HEK293 (cell line): Measurements from ENCODE around the gene ABCA1.

ENCODE experiments used
- PBX3 ChIP-seq: sonication (generic); formaldehyde crosslinking; IDR thresholded peaks from 2 replicates; pipeline ENCODE4 v1.8.1; 2022; ENCODE audit warnings: mild to moderate bottlenecking, moderate library complexity, missing genetic modification reagents
- SALL2 ChIP-seq: fragments of 450-650 bp; formaldehyde crosslinking; IDR thresholded peaks from 2 replicates; pipeline ENCODE4 v1.5.0; 2017; ENCODE audit warnings: missing biosample characterization, mild to moderate bottlenecking, missing genetic modification characterization, borderline replicate concordance
- SETDB1 ChIP-seq: IDR thresholded peaks from one replicate; pipeline ENCODE4 v1.6.1; 2017; ENCODE audit warnings: mild to moderate bottlenecking, low read length, moderate library complexity, mixed read lengths; ENCODE audit not compliant: insufficient read length
- SP2 ChIP-seq: fragments of 450-650 bp; formaldehyde crosslinking; IDR thresholded peaks from 2 replicates; pipeline ENCODE4 v1.5.1; 2016; ENCODE audit warnings: missing biosample characterization, missing genetic modification characterization
- YY1 ChIP-seq: fragments of 450-650 bp; formaldehyde crosslinking; IDR thresholded peaks from 2 replicates; pipeline ENCODE4 v1.5.1; 2018; ENCODE audit warnings: missing biosample characterization, missing genetic modification characterization
- ZFP41 ChIP-seq: fragments of 450-650 bp; formaldehyde crosslinking; IDR thresholded peaks from 2 replicates; pipeline ENCODE4 v1.5.1; 2016; ENCODE audit warnings: missing biosample characterization, missing genetic modification characterization, borderline replicate concordance
- ZNF121 ChIP-seq: fragments of 450-650 bp; formaldehyde crosslinking; IDR thresholded peaks from 2 replicates; pipeline ENCODE4 v1.5.1; 2016; ENCODE audit warnings: missing biosample characterization, missing genetic modification characterization
- ZNF362 ChIP-seq: fragments of 450-650 bp; formaldehyde crosslinking; IDR thresholded peaks from 2 replicates; pipeline ENCODE4 v1.5.1; 2016; ENCODE audit warnings: missing biosample characterization, missing genetic modification characterization
- ZNF473 ChIP-seq: fragments of 450-650 bp; formaldehyde crosslinking; IDR thresholded peaks from 2 replicates; pipeline ENCODE4 v1.5.1; 2017; ENCODE audit warnings: missing biosample characterization, missing genetic modification characterization
- TF ChIP-seq, protein P1 (sequence below): fragments of 450-650 bp; formaldehyde crosslinking; IDR thresholded peaks from 2 replicates; pipeline ENCODE4 v1.5.1; 2016; ENCODE audit warnings: missing biosample characterization, missing genetic modification characterization
- TF ChIP-seq, protein P2 (sequence below): fragments of 450-650 bp; formaldehyde crosslinking; IDR thresholded peaks from 2 replicates; pipeline ENCODE4 v1.5.1; 2016; ENCODE audit warnings: missing biosample characterization, missing genetic modification characterization

- TF ChIP-seq, protein P1, sequence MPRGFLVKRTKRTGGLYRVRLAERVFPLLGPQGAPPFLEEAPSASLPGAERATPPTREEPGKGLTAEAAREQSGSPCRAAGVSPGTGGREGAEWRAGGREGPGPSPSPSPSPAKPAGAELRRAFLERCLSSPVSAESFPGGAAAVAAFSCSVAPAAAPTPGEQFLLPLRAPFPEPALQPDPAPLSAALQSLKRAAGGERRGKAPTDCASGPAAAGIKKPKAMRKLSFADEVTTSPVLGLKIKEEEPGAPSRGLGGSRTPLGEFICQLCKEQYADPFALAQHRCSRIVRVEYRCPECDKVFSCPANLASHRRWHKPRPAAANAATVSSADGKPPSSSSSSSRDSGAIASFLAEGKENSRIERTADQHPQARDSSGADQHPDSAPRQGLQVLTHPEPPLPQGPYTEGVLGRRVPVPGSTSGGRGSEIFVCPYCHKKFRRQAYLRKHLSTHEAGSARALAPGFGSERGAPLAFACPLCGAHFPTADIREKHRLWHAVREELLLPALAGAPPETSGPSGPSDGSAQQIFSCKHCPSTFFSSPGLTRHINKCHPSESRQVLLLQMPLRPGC (tag by site-specific recombination), result no peak
- no peak for TF ChIP-seq SALL2 (tag by site-specific recombination)
- no peak for TF ChIP-seq YY1 (tag by site-specific recombination)
- TF ChIP-seq ZFP41, result no peak
- TF ChIP-seq, protein P2, sequence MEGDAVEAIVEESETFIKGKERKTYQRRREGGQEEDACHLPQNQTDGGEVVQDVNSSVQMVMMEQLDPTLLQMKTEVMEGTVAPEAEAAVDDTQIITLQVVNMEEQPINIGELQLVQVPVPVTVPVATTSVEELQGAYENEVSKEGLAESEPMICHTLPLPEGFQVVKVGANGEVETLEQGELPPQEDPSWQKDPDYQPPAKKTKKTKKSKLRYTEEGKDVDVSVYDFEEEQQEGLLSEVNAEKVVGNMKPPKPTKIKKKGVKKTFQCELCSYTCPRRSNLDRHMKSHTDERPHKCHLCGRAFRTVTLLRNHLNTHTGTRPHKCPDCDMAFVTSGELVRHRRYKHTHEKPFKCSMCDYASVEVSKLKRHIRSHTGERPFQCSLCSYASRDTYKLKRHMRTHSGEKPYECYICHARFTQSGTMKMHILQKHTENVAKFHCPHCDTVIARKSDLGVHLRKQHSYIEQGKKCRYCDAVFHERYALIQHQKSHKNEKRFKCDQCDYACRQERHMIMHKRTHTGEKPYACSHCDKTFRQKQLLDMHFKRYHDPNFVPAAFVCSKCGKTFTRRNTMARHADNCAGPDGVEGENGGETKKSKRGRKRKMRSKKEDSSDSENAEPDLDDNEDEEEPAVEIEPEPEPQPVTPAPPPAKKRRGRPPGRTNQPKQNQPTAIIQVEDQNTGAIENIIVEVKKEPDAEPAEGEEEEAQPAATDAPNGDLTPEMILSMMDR, result no peak
- no peak for TF ChIP-seq ZNF362
- no peak for TF ChIP-seq SP2 (tag by site-specific recombination)
- no peak for TF ChIP-seq SETDB1
- no peak for TF ChIP-seq ZNF473
- TF ChIP-seq PBX3, result no peak
- no peak for TF ChIP-seq ZNF121
Observed at GRCh38 chr9:104974053-104974962, 46.4 kb upstream of the ABCA1 start.
